DND-41 (cell line): ENCODE measurements around the gene CST5.
"Not testable (repeated sequence)": the region's sequence is repeated elsewhere in the genome, so short reads cannot be mapped to it uniquely, and the experiment has no call there.

Source experiments
- CTCF ChIP-seq: IDR thresholded peaks from 2 replicates; pipeline ENCODE4 v1.5.1; 2012; ENCODE audit warnings: borderline replicate concordance, low read length, moderate library complexity, mild to moderate bottlenecking; ENCODE audit not compliant: poor library complexity, severe bottlenecking; ENCODE audit errors: extremely low read depth
- EZH2 ChIP-seq: IDR thresholded peaks from 3 replicates; pipeline ENCODE4 v1.6.1; 2012; ENCODE audit warnings: borderline replicate concordance, low read depth, mild to moderate bottlenecking, moderate library complexity, low read length, inconsistent platforms; ENCODE audit not compliant: severe bottlenecking

GRCh38 chr20:23860771-23861170 lies 18.8 kb downstream of the CST5 start:
- TF ChIP-seq CTCF, EZH2: not testable (repeated sequence)
